Measurements from ENCODE around the gene RPLP2.

RPLP2 gene

GRCh38 chr11:842370-843002, 32.7 kb downstream of the RPLP2 start, which contains the start of the genes POLR2L and TSPAN4:
TSS of gene POLR2L (minus strand) at chr11:842529. CDS start at chr11:842508, 21 bp downstream.
TSS of gene TSPAN4 (plus strand) at chr11:842852. CDS start at chr11:850305, 7,453 bp downstream.
- Histone ChIP-seq H3K9me3 (ENCODE audit: control insufficient read depth in 5 of 5, low read length in 5 of 5) (no peaks in the 10 kb centered on the region), H3K36me3 (ENCODE audit: control insufficient read depth in 5 of 5, insufficient read depth in 5 of 5, low read length in 5 of 5) (peaks cover 0 to 37% (median 35%) of the 10 kb centered on the region in 5 donors), H3K4me1 (ENCODE audit: control insufficient read depth in 5 of 5, insufficient read depth in 5 of 5, low read length in 5 of 5) (peaks cover 15 to 83% (median 71%) of the 10 kb centered on the region in 5 donors)

DNA sequence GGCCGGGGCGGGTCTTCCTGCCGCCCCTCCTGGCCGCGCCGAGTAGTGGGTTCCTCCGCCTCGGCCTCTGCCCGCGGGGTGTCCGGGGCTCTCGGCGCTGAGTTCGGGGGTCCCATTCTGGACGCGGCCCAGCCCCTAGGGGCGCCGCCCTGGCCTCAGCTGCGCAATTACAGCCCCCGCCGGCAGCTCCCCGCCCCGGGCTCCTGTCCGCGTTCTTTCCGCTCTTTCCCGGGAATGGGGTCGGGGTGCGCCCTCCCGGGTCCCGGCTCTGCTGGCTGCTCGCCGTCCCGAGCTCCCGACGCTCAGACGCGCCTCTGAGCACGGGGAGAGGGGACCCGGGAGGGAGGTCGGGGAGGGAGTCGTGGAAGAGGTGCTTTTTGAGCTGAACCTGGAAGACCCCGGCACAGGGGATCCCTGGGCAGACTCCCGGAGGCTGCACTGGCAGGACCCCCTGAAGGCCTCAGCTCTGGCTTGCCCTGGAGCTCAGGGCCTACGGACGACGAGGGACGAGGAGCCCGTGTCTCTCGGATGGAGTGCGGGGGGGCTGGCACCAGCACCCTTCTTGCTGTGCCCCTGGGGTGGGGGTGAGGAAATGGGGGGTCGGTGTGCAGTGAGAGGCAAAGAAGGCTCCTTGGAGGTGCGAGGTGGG, 33.4 kb downstream of the RPLP2 start:
- peaks cover 0 to 30% (median 28%) of the 10 kb centered on the region in 5 donors for H3K36me3 ChIP-seq (ENCODE audit: control insufficient read depth in 5 of 5, insufficient read depth in 5 of 5, low read length in 5 of 5)
- H3K27ac ChIP-seq (ENCODE audit: low read depth, low read length), result peak overlapping the region; percentile 92
- H3K4me3 ChIP-seq (ENCODE audit: low read depth in 1 of 5, low read length in 5 of 5), result peak overlapping the region; percentile 35 to 94 (median 86)
- no peaks in the 10 kb centered on the region for H3K27me3 ChIP-seq (ENCODE audit: control insufficient read depth in 5 of 5, insufficient read depth in 4 of 5, low read length in 5 of 5)
- peak overlapping the region in 4 of 5 donors; percentile 73 to 89 (median 80) for H3K9ac ChIP-seq (ENCODE audit: low read length in 5 of 5)
- no peaks in the 10 kb centered on the region for H3K9me3 ChIP-seq (ENCODE audit: control insufficient read depth in 5 of 5, low read length in 5 of 5)
- peaks cover 15 to 84% (median 76%) of the 10 kb centered on the region in 5 donors for H3K4me1 ChIP-seq (ENCODE audit: control insufficient read depth in 5 of 5, insufficient read depth in 5 of 5, low read length in 5 of 5)

More at GRCh38 chr11:842370-843002, 32.7 kb downstream of the RPLP2 start, which contains the start of the genes POLR2L and TSPAN4:
- Histone ChIP-seq H3K9ac (ENCODE audit: low read length in 5 of 5) (peak within 1 kb of the TSS in 4 of 5 donors; percentile 76 to 89 (median 84)), H3K4me3 (ENCODE audit: low read depth in 1 of 5, low read length in 5 of 5) (peak within 1 kb of the TSS; percentile 84 to 94 (median 86)), H3K27me3 (ENCODE audit: control insufficient read depth in 5 of 5, insufficient read depth in 4 of 5, low read length in 5 of 5) (no peaks in the 10 kb centered on the region), H3K27ac (ENCODE audit: low read depth, low read length) (peak within 1 kb of the TSS; percentile 92)

DNA sequence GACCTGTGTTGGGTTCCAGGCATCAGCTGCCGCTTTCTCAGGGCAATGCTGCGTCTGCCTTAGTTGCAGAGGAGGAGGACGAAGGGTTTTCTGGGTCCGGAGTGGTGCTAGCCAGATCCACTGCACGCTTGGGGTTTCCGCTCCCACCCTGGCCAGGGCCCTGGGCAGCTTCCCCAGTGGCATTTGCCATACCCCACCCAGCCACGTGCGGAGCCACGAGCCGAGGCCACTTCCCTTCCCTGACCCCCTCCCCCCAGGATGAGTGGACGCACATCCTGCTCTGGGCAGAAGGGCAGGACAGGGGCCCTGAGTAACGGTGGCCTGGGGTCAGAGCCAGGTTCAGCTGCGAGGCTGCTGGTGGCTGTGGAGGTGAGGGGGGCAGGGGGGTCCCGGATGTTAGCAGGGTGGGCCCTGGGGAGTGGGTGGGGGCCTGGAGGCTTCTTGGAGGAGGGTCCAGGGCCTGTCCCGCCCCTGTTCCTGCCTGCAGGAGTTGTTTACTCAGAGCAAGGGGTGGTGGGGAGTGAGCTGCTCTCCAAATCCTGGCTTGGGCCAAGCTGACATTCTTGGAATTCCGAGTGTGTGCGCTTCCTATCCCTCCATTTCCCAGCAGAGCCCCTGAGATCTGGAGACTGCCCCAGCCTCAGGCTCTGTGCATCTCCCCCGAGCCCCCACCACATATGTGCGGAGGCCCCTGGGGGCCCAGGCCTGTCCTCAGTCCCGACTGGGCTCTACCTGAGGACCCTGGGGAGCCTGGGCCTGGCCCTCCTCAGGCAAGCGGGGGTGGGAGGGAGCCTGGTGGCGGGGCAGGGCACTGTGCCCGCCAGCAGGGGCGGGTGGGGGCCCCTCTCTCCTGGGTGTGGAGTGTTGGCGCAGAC, 34.3 kb downstream of the RPLP2 start:
- Histone ChIP-seq H3K36me3 (ENCODE audit: control insufficient read depth in 5 of 5, insufficient read depth in 5 of 5, low read length in 5 of 5) (peaks cover 0 to 22% (median 20%) of the 10 kb centered on the region in 5 donors), H3K27ac (ENCODE audit: low read depth, low read length) (peak overlapping the region; percentile 92), H3K4me3 (ENCODE audit: low read depth in 1 of 5, low read length in 5 of 5) (peak overlapping the region; percentile 59 to 94 (median 86)), H3K27me3 (ENCODE audit: control insufficient read depth in 5 of 5, insufficient read depth in 4 of 5, low read length in 5 of 5) (no peaks in the 10 kb centered on the region), H3K4me1 (ENCODE audit: control insufficient read depth in 5 of 5, insufficient read depth in 5 of 5, low read length in 5 of 5) (peaks cover 15 to 85% (median 78%) of the 10 kb centered on the region in 5 donors), H3K9me3 (ENCODE audit: control insufficient read depth in 5 of 5, low read length in 5 of 5) (no peaks in the 10 kb centered on the region), H3K9ac (ENCODE audit: low read length in 5 of 5) (peak overlapping the region; percentile 4 to 89 (median 77))

DNA sequence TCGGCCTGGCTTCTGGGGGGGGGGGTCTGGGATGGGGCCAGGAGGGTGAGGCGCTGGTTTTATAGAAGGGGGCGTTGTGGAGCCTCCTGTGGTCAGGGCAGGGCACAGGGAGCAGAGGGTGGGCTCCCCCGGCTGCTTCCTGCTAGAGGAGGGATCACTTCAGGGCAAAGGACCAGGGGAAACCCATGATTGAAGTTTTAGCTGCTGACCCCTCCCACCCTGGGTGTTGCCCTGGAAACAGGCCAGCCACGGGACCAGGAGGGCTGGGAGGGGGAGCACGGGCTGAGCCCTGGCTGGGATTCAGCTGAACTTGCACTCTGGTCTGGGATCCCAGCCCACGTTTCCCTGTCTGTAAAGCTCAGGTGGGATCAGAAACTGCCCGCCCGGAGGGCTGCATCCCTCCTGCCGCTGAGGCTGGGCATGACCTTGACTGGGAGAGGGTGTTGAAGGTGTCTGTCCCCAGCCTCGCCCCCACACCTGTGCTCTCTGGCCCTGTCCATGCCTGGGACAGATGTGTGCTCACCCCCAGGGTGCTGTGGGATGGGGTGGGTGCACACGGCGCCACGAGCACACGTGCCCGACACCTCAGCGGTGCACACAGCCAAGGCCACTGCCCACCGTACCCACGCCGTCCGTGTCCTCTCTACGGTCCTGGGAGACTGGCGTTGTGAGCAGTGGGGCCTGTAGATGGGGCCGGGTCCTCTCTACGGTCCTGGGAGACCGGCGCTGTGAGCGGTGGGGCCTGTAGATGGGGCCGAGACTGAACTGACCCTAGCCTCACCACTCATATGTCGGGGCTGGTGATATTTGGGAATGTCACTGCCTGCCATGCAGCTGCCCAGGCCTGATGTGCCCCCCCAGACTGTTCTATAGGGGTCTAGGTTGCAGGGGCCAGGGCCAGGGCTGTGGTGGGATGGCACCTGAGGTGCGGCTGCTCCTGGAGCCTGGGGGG, 35.2 kb downstream of the RPLP2 start:
- H3K36me3 ChIP-seq (ENCODE audit: control insufficient read depth in 5 of 5, insufficient read depth in 5 of 5, low read length in 5 of 5), result peaks cover 0 to 12% (median 11%) of the 10 kb centered on the region in 5 donors
- H3K9ac ChIP-seq (ENCODE audit: low read length in 5 of 5), result peak overlapping the region in 3 of 5 donors; percentile 51 to 79 (median 73)

GRCh38 chr11:845872-846495, 36.2 kb downstream of the RPLP2 start:
- peaks cover 8 to 80% (median 71%) of the 10 kb centered on the region in 5 donors for H3K4me1 ChIP-seq (ENCODE audit: control insufficient read depth in 5 of 5, insufficient read depth in 5 of 5, low read length in 5 of 5)
- H3K27me3 ChIP-seq (ENCODE audit: control insufficient read depth in 5 of 5, insufficient read depth in 4 of 5, low read length in 5 of 5), result no peaks in the 10 kb centered on the region
- H3K27ac ChIP-seq (ENCODE audit: low read depth, low read length), result peak overlapping the region; percentile 92
- H3K36me3 ChIP-seq (ENCODE audit: control insufficient read depth in 5 of 5, insufficient read depth in 5 of 5, low read length in 5 of 5), result peaks cover 0 to 11% (median 8%) of the 10 kb centered on the region in 5 donors
- peak overlapping the region in 4 of 5 donors; percentile 62 to 94 (median 85) for H3K4me3 ChIP-seq (ENCODE audit: low read depth in 1 of 5, low read length in 5 of 5)
- peak overlapping the region in 3 of 5 donors; percentile 51 to 79 (median 73) for H3K9ac ChIP-seq (ENCODE audit: low read length in 5 of 5)
- H3K9me3 ChIP-seq (ENCODE audit: control insufficient read depth in 5 of 5, low read length in 5 of 5), result no peaks in the 10 kb centered on the region

More for the DNA sequence above, 35.2 kb downstream of the RPLP2 start:
- H3K27ac ChIP-seq (ENCODE audit: low read depth, low read length), result peak overlapping the region; percentile 92
- no peaks in the 10 kb centered on the region for H3K27me3 ChIP-seq (ENCODE audit: control insufficient read depth in 5 of 5, insufficient read depth in 4 of 5, low read length in 5 of 5)
- H3K4me1 ChIP-seq (ENCODE audit: control insufficient read depth in 5 of 5, insufficient read depth in 5 of 5, low read length in 5 of 5), result peaks cover 15 to 81% (median 74%) of the 10 kb centered on the region in 5 donors
- no peaks in the 10 kb centered on the region for H3K9me3 ChIP-seq (ENCODE audit: control insufficient read depth in 5 of 5, low read length in 5 of 5)
- H3K4me3 ChIP-seq (ENCODE audit: low read depth in 1 of 5, low read length in 5 of 5), result peak overlapping the region in 4 of 5 donors; percentile 62 to 94 (median 85)

DNA sequence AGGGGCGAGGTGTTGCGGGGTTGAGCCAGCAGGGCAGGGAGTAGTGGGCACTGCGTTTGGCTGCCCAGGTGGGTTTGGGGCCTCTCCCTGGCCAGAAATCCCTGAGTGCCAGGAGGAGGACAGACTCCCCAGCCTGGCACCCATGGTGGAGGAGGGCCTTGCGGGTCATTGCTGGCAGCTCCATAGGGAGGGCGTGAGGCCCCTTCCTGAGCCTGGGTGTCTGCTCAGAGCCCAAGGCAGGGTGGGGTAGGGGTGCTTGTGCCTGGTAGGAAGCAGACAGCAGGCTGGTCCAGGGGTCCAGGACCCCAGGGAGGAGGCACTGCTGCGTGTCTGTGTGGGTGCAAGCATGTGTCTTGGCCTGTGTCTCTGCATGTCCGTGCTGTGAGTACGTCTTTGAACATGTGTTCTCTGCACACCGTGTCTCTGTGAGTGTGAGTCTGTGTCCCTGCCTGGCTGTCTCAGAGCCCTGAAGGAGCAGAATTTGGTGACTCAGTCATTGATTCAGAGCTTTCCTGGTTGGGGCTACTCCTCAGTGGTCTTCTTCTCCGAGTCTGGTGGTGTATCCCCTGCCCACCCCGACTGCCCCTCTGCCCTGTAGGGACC, 36.8 kb downstream of the RPLP2 start:
- H3K27ac ChIP-seq (ENCODE audit: low read depth, low read length), result peak overlapping the region; percentile 92
- peaks cover 5 to 78% (median 71%) of the 10 kb centered on the region in 5 donors for H3K4me1 ChIP-seq (ENCODE audit: control insufficient read depth in 5 of 5, insufficient read depth in 5 of 5, low read length in 5 of 5)

DNA sequence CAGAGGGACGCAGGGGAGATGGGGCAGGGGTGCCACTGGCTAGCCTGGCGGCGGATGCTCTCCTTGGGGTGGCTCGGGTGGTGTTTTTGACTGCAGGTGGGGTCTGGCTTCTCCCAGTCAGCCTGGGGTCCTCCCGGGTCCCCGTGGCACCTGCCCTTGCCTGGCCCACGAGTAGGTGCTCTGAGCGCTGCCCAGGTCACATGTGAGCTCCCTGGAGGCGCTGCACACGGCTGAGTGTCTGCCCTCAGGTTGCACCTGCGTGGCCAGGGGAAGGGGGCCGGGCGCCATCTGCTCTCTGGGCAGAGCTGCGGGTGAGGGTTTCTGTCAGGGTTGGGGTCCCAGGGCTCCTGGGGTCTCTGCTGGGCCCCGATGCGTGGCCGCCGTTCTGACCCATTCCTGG, 38.1 kb downstream of the RPLP2 start:
- Histone ChIP-seq H3K27ac (ENCODE audit: low read depth, low read length) (no peak overlapping the region), H3K4me3 (ENCODE audit: low read depth in 1 of 5, low read length in 5 of 5) (no peak overlapping the region), H3K36me3 (ENCODE audit: control insufficient read depth in 5 of 5, insufficient read depth in 5 of 5, low read length in 5 of 5) (peaks cover 0 to 17% (median 10%) of the 10 kb centered on the region in 5 donors), H3K9me3 (ENCODE audit: control insufficient read depth in 5 of 5, low read length in 5 of 5) (no peaks in the 10 kb centered on the region), H3K4me1 (ENCODE audit: control insufficient read depth in 5 of 5, insufficient read depth in 5 of 5, low read length in 5 of 5) (peaks cover 5 to 77% (median 66%) of the 10 kb centered on the region in 5 donors), H3K9ac (ENCODE audit: low read length in 5 of 5) (no peak overlapping the region), H3K27me3 (ENCODE audit: control insufficient read depth in 5 of 5, insufficient read depth in 4 of 5, low read length in 5 of 5) (no peaks in the 10 kb centered on the region)

More for the DNA sequence above, 36.8 kb downstream of the RPLP2 start:
- H3K4me3 ChIP-seq (ENCODE audit: low read depth in 1 of 5, low read length in 5 of 5), result peak overlapping the region in 1 of 5 donors; percentile 16
- H3K9me3 ChIP-seq (ENCODE audit: control insufficient read depth in 5 of 5, low read length in 5 of 5), result no peaks in the 10 kb centered on the region
- H3K36me3 ChIP-seq (ENCODE audit: control insufficient read depth in 5 of 5, insufficient read depth in 5 of 5, low read length in 5 of 5), result peaks cover 0 to 15% (median 8%) of the 10 kb centered on the region in 5 donors
- H3K27me3 ChIP-seq (ENCODE audit: control insufficient read depth in 5 of 5, insufficient read depth in 4 of 5, low read length in 5 of 5), result no peaks in the 10 kb centered on the region
- peak overlapping the region in 2 of 5 donors; percentile 19 to 56 for H3K9ac ChIP-seq (ENCODE audit: low read length in 5 of 5)

GRCh38 chr11:848380-848931, 38.7 kb downstream of the RPLP2 start:
- H3K36me3 ChIP-seq (ENCODE audit: control insufficient read depth in 5 of 5, insufficient read depth in 5 of 5, low read length in 5 of 5), result peaks cover 0 to 17% (median 10%) of the 10 kb centered on the region in 5 donors
- peaks cover 5 to 72% (median 65%) of the 10 kb centered on the region in 5 donors for H3K4me1 ChIP-seq (ENCODE audit: control insufficient read depth in 5 of 5, insufficient read depth in 5 of 5, low read length in 5 of 5)
- H3K27me3 ChIP-seq (ENCODE audit: control insufficient read depth in 5 of 5, insufficient read depth in 4 of 5, low read length in 5 of 5), result no peaks in the 10 kb centered on the region
- no peaks in the 10 kb centered on the region for H3K9me3 ChIP-seq (ENCODE audit: control insufficient read depth in 5 of 5, low read length in 5 of 5)
- no peak overlapping the region for H3K27ac ChIP-seq (ENCODE audit: low read depth, low read length)
- no peak overlapping the region for H3K9ac ChIP-seq (ENCODE audit: low read length in 5 of 5)
- H3K4me3 ChIP-seq (ENCODE audit: low read depth in 1 of 5, low read length in 5 of 5), result no peak overlapping the region

All from subcutaneous abdominal adipose tissue (tissue), 5 donors.